Fibroblast of lung (primary cell): ENCODE results near the gene C10orf90. TPM values are rescaled to one million over a fixed set of nuclear protein-coding genes. Genes with fewer than 3 reads are reported as not detected.

Experiments
- DNase-seq, 2 donors: peaks; one replicate each; pipeline versions ENCODE4 v3.0.0 to v3.0.0-alpha.2; 2010; ENCODE audit warnings: low read depth in 2 of 2
- H2AFZ ChIP-seq: 2 replicates; pipeline ENCODE4 v1.5.1; 2012; ENCODE audit warnings: low read length, control low read depth, inconsistent platforms
- H3K27ac ChIP-seq: 2 replicates; pipeline ENCODE4 v1.5.1; 2011; ENCODE audit warnings: low read length, control low read depth; ENCODE audit not compliant: insufficient read depth
- H3K27me3 ChIP-seq: 2 replicates; pipeline ENCODE4 v1.5.1; 2011; ENCODE audit warnings: mild to moderate bottlenecking, low read length; ENCODE audit not compliant: control insufficient read depth, insufficient read depth
- H3K36me3 ChIP-seq: 2 replicates; pipeline ENCODE4 v1.5.1; 2011; ENCODE audit warnings: low read length; ENCODE audit not compliant: control insufficient read depth, insufficient read depth
- H3K4me1 ChIP-seq: 2 replicates; pipeline ENCODE4 v1.5.1; 2011; ENCODE audit warnings: low read length; ENCODE audit not compliant: control insufficient read depth, insufficient read depth; ENCODE audit errors: extremely low read depth
- H3K4me2 ChIP-seq: 2 replicates; pipeline ENCODE4 v1.5.1; 2011; ENCODE audit warnings: low read length, control low read depth; ENCODE audit not compliant: insufficient read depth; ENCODE audit errors: extremely low read depth
- H3K4me3 ChIP-seq, 4 experiments: fragments of 200-600 bp in 1 of 4; sonication (generic) in 1 of 4; replicated peaks in 1 of 4; 2 replicates each; pipeline ENCODE4 v1.5.1; 2011 to 2016; ENCODE audit warnings: low read length in 4 of 4, low read depth in 3 of 4, mild to moderate bottlenecking in 3 of 4, control low read depth in 2 of 4, inconsistent platforms in 1 of 4, mixed read lengths in 1 of 4; ENCODE audit not compliant: insufficient read depth in 1 of 4; ENCODE audit errors: control extremely low read depth in 1 of 4
- H3K79me2 ChIP-seq: 2 replicates; pipeline ENCODE4 v1.5.1; 2012; ENCODE audit warnings: mild to moderate bottlenecking, low read length, inconsistent platforms; ENCODE audit not compliant: control insufficient read depth, insufficient read depth
- H3K9ac ChIP-seq: 2 replicates; pipeline ENCODE4 v1.5.1; 2011; ENCODE audit warnings: mild to moderate bottlenecking, low read length, control low read depth; ENCODE audit not compliant: insufficient read depth
- H3K9me3 ChIP-seq: 2 replicates; pipeline ENCODE4 v1.5.1; 2012; ENCODE audit warnings: low read depth, low read length; ENCODE audit not compliant: control insufficient read depth, insufficient read depth
- H4K20me1 ChIP-seq: 2 replicates; pipeline ENCODE4 v1.5.1; 2011; ENCODE audit warnings: low read length; ENCODE audit not compliant: control insufficient read depth, insufficient read depth; ENCODE audit errors: extremely low read depth
- CTCF ChIP-seq, 2 donors: IDR thresholded peaks in 1 of 2; conservative IDR thresholded peaks in 1 of 2; 1 replicate in 1 of 2; 2 replicates in 1 of 2; pipeline ENCODE4 v1.5.1; 2011 to 2012; ENCODE audit warnings: low read length in 2 of 2, control low read depth in 1 of 2, inconsistent platforms in 1 of 2, low read depth in 1 of 2, mild to moderate bottlenecking in 1 of 2
- EZH2 ChIP-seq: IDR thresholded peaks from 2 replicates; pipeline ENCODE4 v1.5.1; 2012; ENCODE audit warnings: low read length, control low read depth, mild to moderate bottlenecking; ENCODE audit errors: missing control alignments
- polyA plus RNA-seq, 2 donors: library from polyadenylated mRNA; depleted of rRNA in 1 of 2; stranded (reverse) in 1 of 2; unstranded in 1 of 2; fragments of >200 nt; gene quantifications; 2 replicates each; pipeline ENCODE4 v1.2.1, GENCODE V29; 2011 to 2012; ENCODE audit warnings: missing spikeins in 1 of 2
- total RNA-seq: library from RNA; depleted of rRNA; stranded (reverse); fragments of >200 nt; gene quantifications from 2 replicates; pipeline ENCODE4 v1.2.1, GENCODE V29; 2014

C10orf90 gene
- total and polyA plus RNA-seq, 2 donors (not counting 1 experiment from before 2014, with no cell fraction given): 0.17 to 0.65 TPM

DNA sequence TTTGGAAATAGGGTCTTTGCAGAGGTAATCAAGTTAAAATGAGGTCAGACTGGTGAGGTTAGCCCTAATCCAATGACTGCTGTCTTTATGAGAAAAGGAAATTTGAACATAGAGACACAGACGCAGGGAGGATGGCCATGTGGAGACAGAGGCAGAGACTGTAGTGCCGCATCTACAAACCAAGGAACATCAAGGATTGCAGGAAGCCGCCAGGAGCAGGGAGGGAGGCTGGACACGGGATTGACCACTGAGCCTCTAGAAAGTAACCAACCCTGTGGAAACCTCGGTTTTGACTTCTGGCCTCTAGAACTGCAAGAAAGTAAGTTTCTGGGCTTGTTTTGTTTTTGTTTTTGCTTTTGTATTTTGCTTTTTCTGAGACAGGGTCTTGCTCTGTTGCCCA, 213.9 kb downstream of the C10orf90 start:
- Histone ChIP-seq H3K4me2 (no peak overlapping the region), H3K27ac (no peak overlapping the region), H3K79me2 (no peaks in the 10 kb centered on the region), H3K4me1 (peaks cover 24% of the 10 kb centered on the region), H3K36me3 (no peaks in the 10 kb centered on the region), H3K4me3 (no peak overlapping the region), H3K9me3 (no peaks in the 10 kb centered on the region), H4K20me1 (no peaks in the 10 kb centered on the region), H2AFZ (no peak overlapping the region), H3K9ac (no peak overlapping the region), H3K27me3 (no peaks in the 10 kb centered on the region)
- TF ChIP-seq EZH2 (no peak), CTCF (conservative IDR thresholded peaks at IDR 0.05 in 1 of 2, IDR thresholded peaks at IDR 0.05 in 1 of 2; ENCODE audit: low read depth in 1 of 2, low read length in 2 of 2) (no peak)
- no peak for DNase-seq

GRCh38 chr10:126455766-126456405, 214.6 kb downstream of the C10orf90 start:
- Histone ChIP-seq H3K4me1 (peaks cover 24% of the 10 kb centered on the region), H2AFZ (no peak overlapping the region), H4K20me1 (no peaks in the 10 kb centered on the region), H3K9ac (no peak overlapping the region), H3K27me3 (no peaks in the 10 kb centered on the region), H3K27ac (no peak overlapping the region), H3K4me3 (no peak overlapping the region), H3K36me3 (no peaks in the 10 kb centered on the region), H3K79me2 (no peaks in the 10 kb centered on the region), H3K4me2 (no peak overlapping the region), H3K9me3 (no peaks in the 10 kb centered on the region)
- DNase-seq: peak in 1 of 2 donors; percentile 38
- TF ChIP-seq CTCF (conservative IDR thresholded peaks at IDR 0.05 in 1 of 2, IDR thresholded peaks at IDR 0.05 in 1 of 2; ENCODE audit: low read depth in 1 of 2, low read length in 2 of 2): no peak
- TF ChIP-seq EZH2: no peak

DNA sequence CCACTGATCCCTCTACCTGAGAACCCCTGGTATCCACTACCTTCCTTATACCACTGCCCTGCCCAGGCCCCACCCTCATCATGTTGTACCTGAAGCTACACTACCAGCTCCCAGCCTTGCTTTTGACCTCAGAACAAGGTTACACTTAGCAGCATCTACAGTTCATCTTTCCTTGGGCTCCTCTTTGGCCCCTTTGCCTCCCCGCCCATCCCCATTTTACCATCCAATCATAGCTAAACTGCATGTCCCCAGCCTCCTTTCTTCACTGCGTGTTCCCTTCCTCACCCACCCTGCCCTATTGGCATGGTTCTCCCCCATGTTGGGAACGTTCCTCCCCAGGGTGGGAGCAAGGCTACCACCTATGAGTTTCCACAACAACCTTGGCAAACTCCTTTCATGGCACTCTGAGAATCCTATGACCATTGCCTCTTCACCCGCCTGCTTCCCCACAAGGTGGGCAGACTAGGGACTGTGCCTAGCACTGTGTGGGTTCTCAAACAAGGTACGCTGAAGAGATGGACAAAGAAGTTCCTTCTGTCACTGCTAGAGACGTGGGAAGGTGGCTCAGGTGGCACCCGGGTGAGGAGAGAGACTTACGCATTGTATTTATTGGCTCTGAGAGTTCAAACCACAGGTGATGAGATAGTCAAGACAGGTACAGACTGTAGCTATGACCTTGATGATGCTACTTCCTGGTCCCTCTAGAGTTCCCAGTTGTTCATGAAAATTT, 215.3 kb downstream of the C10orf90 start:
- no peak for DNase-seq

More for the DNA sequence above, 215.3 kb downstream of the C10orf90 start:
- H3K4me3 ChIP-seq: no peak overlapping the region
- TF ChIP-seq CTCF (conservative IDR thresholded peaks at IDR 0.05 in 1 of 2, IDR thresholded peaks at IDR 0.05 in 1 of 2; ENCODE audit: low read depth in 1 of 2, low read length in 2 of 2) (no peak), EZH2 (no peak)
- peaks cover 20% of the 10 kb centered on the region for H3K4me1 ChIP-seq
- no peaks in the 10 kb centered on the region for H3K36me3 ChIP-seq
- H4K20me1 ChIP-seq: no peaks in the 10 kb centered on the region
- H3K27ac ChIP-seq: no peak overlapping the region
- H3K9me3 ChIP-seq: no peaks in the 10 kb centered on the region
- no peak overlapping the region for H3K9ac ChIP-seq
- H3K4me2 ChIP-seq: no peak overlapping the region
- no peak overlapping the region for H2AFZ ChIP-seq
- H3K79me2 ChIP-seq: no peaks in the 10 kb centered on the region
- H3K27me3 ChIP-seq: no peaks in the 10 kb centered on the region
